HG03139 (cell line): ENCODE measurements around the gene ITGB3.
"Not testable (repeated sequence)": the region's sequence is repeated elsewhere in the genome, so short reads cannot be mapped to it uniquely, and the experiment has no call there.

Source experiments
- ATAC-seq: cut with Tn5 transposase; IDR thresholded peaks from one replicate; pipeline ENCODE4 v1.9.1; 2021; ENCODE audit not compliant: unreplicated experiment

The ITGB3 gene

GRCh38 chr17:47243737-47244598, 9.7 kb upstream of the ITGB3 start:
- ATAC-seq: no peak

GRCh38 chr17:47244697-47245096, 8.9 kb upstream of the ITGB3 start:
- ATAC-seq: no peak

DNA sequence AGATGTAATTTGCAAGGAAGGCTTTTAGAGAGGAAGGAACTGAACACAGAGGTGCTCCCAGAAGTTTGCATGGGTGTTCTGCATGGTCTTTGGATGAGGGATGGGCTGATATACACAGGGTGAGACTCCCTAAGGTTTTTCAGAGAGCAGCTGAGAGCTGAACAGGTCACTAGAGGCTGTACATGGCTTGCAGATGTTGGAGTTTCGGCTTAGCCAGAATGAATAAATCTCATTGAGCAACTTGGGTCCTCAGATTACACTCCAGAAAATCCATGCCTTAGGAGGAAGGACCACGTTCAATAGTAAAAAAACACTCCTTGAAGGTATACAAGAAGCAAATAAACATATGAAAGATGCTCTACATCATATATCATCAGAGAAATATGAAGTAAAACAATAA, 7.5 kb upstream of the ITGB3 start:
- ATAC-seq: no peak

DNA sequence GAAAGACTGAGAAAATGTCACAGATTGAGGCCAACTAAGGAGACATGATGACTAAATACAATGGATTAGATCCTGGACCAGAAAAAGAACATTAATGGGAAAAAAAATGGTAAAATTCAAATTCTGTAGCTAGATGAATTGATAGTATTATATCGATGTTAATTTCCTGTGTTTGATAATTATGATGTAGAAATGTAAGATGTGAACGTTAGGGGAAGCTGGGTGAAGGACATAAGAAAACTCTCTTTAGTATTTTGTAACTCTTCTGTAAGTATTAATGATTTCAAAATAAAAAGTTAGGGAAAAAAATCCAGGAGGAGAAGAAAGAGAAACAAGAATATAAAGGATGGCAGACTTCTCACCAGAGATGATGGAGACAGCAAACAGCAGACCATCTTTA, 2.8 kb upstream of the ITGB3 start:
- ATAC-seq: no peak

DNA sequence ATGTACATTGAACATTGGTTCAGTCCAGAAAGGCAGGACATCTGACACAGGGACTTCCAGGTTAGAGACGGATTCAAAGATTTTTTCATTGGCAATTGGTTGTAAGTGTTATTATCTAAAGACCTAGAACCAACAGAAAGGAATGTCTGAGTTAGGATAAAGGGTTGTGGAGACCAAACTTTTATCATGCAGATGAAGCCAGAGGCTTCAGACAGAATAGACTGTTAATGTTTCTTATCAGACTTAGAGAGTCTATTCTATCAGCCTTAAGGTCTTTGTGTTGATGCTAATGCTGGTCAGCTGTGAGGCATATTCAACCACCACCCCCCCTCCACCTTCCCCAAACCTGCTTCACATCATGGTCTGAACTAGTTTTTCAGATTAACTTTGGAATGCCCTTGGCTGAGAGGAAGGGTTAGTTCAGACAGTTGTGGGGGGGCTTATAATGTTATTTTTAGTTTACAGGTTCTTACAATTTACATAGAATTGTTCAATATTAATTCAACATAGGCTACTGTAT, 2.1 kb upstream of the ITGB3 start:
- ATAC-seq: no peak

GRCh38 chr17:47252209-47252608, 1.4 kb upstream of the ITGB3 start:
- ATAC-seq: no peak

DNA sequence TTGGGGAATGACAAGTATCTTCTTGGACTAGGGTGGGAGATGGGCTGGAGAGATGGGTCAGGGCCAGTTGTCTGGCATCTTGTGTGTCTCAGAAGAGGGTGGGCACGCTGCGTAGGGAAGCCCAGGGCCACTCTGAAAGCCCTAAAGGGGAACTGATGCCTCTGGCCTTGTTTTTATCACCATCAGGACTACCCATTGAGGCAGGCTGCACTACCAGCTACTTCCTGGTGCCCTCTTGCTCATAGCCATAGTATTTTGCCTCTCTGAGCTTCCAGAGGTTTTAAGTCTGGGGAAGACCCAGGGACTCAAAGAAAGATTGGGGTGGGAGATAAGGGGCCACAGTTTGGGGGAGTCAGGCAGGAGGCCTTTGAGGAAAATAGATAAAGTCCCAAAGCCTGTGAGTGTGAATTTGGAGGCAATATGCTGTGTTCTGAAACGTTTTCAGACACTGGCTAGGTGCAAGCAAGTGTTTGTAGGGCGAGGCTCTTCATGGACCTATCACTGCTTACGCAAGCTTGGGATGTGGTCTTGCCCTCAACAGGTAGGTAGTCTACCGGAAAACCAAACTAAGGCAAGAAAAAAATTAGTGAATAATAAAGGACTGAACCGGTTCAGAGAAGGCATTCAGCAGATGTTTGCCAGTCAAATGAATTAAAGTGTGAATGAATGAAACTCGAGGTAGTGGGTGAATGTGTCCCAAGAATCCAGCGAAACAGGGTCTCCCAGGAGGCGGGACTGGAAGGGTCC, 688 bp upstream of the ITGB3 start:
- no peak for ATAC-seq

- no peak for ATAC-seq
Observed at GRCh38 chr17:47254403-47254943, 846 bp downstream of the ITGB3 start.

DNA sequence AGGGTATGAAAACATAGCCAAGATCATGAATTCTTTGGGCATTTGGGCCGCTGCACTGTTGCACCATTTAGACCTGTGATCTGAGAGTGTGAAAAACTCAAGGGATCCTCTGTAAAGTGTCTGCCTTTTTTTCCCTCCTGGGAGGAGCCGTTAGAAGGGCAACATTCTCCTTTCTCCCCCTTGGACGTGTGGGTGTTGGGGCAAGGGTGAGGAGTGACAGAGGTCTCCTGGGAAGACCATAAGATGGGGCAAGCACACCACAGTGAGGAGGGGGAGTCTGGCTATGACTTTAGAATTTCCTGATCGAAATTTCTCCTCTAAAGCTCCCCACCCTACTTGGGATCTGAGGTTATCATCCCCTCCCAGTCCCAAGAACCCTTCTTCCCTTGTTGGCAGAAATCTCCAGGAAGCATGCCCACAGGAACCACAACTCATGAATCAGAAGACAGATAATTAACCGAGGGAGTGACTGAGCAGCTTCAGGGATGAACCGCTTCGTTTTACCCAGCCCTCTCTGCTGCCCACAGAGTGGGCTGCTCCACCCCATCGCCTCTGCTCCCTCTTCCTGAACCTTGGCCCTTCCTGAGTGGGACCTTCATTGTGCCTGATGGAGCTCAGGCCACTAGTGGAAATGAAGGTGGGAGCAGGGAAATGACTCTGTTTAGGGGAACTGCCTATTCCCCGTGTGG, 4.2 kb downstream of the ITGB3 start:
- no peak for ATAC-seq

- no peak for ATAC-seq
Observed at GRCh38 chr17:47262586-47262985, 9.0 kb downstream of the ITGB3 start.

DNA sequence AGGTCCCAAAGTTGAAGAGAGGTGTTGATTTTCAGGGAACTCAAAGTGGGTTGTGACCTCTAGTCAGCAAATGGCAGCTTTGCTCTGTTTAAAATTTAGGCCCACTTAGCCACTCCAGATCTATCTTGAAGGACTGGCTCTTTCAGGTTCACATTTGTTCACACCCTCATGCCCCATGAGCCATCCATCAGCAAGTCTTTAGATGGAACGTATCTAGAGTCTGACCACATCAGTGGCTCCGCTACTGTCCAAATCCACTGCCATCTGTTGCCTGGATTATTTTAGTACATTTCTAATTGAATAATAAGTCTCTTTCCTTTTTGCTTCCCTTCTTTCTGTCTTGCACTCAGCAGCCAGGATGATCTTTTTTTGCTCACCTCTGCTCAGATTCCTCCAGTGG, 10.5 kb downstream of the ITGB3 start:
- no peak for ATAC-seq

GRCh38 chr17:47265983-47266541, 12.4 kb downstream of the ITGB3 start:
- ATAC-seq: no peak

- ATAC-seq: no peak
Observed at GRCh38 chr17:47266782-47267181, 13.2 kb downstream of the ITGB3 start.

DNA sequence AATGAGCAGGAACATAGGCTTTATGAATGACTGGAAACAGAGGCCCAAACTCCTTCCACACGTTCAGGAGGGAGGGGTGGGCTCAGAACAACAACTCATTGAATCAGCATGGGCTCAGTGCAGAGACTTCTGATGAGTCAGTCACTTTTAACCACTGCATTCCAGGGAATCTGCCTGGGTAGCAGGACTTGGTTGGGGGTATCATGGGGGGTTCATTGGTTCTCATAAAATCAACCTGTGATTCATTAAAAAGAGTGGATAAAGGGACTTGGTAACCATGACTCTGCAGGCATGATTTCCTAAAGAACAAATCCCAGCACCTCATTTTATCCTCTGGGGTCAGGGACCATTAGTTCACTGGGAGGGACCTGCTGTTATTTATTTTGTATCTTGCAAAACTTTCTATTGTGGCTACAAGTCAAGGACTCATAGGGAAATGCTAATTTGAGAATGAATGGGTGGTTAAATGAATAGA, 13.8 kb downstream of the ITGB3 start:
- no peak for ATAC-seq

DNA sequence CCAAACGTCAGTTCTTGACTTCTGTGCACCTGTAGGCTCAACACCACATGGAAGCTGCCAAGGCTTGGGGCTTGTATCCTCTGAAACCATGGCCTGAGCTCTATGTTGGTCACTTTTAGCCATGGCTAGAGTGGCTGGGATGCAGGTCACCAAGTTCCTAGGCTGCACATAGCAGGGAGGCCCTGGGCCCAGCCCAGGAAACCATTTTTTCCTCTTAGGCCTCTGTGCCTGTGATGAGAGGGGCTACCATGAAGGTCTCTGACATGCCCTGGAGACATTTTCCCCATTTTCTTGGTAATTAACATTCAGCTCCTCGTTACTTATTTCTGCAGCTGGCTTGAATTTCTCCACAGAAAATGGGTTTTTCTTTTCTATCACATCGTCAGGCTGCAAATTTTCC, 15.3 kb downstream of the ITGB3 start:
- not testable (repeated sequence) for ATAC-seq

DNA sequence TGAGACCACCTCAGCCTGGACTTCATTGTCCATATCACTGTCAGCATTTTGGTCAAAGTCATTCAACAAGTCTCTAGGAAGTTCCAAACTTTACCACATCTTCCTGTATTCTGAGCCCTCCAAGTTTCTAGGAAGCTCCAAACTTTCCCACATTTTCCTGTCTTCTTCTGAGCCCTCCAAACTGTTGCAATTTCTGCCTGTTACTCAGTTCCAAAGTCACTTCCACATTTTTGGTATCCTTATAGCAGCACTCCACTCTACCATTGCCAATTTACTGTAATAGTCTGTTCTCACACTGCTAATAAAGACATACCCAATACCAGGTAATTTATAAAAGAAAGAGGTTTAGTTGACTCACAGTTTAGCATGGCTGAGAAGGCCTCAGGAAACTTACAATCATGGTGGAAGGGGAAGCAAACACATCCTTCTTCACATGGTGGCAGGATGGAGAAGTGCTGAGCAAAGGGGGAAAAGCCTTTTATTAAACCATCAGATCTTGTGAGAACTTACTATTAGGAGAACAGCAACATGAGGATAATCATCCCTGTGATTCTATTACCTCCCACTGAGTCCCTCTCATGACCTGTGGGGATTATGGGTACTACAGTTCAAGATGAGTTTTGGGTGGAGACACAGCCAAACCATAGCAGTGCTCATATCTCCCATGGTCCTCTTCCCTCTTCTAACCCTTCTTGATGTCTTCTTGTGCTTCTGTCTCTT, 16.1 kb downstream of the ITGB3 start:
- ATAC-seq: not testable (repeated sequence)

GRCh38 chr17:47270946-47271705, 17.5 kb downstream of the ITGB3 start:
- no peak for ATAC-seq

GRCh38 chr17:47272491-47272890, 18.9 kb downstream of the ITGB3 start:
- no peak for ATAC-seq

GRCh38 chr17:47273245-47273644, 19.6 kb downstream of the ITGB3 start:
- ATAC-seq: no peak
